SK-N-SH (cell line): ENCODE results near the gene NSUN4. TPM values are rescaled to one million over a fixed set of nuclear protein-coding genes. Genes with fewer than 3 reads are reported as not detected.

ENCODE experiments used
- CTCF ChIA-PET: fragments of 300-600, 350-600 bp; formaldehyde crosslinking; extraction: SDS; loops from one replicate; lab custom pipeline; 2021; lab: Yijun Ruan, JAX
- POLR2A ChIA-PET: fragments of 350-600 bp; sonication (Branson Sonifier 250); formaldehyde crosslinking; extraction: SDS; loops from one replicate; lab custom pipeline; 2020; ENCODE audit warnings: antibody characterized with exemption, inconsistent platforms; lab: Yijun Ruan, JAX
- DNase-seq: peaks from one replicate; pipeline ENCODE4 v3.0.0; 2012
- H2AFZ ChIP-seq: fragments of 200-600 bp; sonication (generic); 2 replicates; pipeline ENCODE4 v1.8.1; 2016; ENCODE audit warnings: antibody characterized with exemption, mild to moderate bottlenecking, low read depth
- H3F3A ChIP-seq: fragments of 200-600 bp; sonication (generic); replicated peaks from 2 replicates; pipeline ENCODE3; 2016; ENCODE audit warnings: antibody characterized with exemption, mild to moderate bottlenecking; ENCODE audit not compliant: insufficient read depth
- H3K27ac ChIP-seq, 2 experiments: fragments of 200-500 bp in 1 of 2; fragments of 200-600 bp in 1 of 2; sonication (Bioruptor generic) in 1 of 2; sonication (generic), shearing (Covaris generic) in 1 of 2; 2 replicates each; pipeline versions ENCODE4 v1.5.1 to v1.6.1; 2014 to 2016; ENCODE audit warnings: low read depth in 2 of 2, inconsistent platforms in 1 of 2, low read length in 1 of 2, mild to moderate bottlenecking in 1 of 2, mixed read lengths in 1 of 2
- H3K27me3 ChIP-seq: fragments of 200-600 bp; sonication (generic), shearing (Covaris generic); 2 replicates; pipeline ENCODE4 v1.6.1; 2016; ENCODE audit warnings: mixed run types; ENCODE audit not compliant: insufficient read depth
- H3K36me3 ChIP-seq, 2 experiments: fragments of 200-500 bp in 1 of 2; fragments of 200-600 bp in 1 of 2; sonication (Bioruptor generic) in 1 of 2; sonication (generic) in 1 of 2; replicated peaks in 1 of 2; 2 replicates each; pipeline versions ENCODE3 to v1.5.1; 2014 to 2016; ENCODE audit warnings: low read length in 1 of 2, mild to moderate bottlenecking in 1 of 2; ENCODE audit not compliant: insufficient read depth in 2 of 2, control insufficient read depth in 1 of 2
- H3K4me1 ChIP-seq, 2 experiments: fragments of 200-500 bp in 1 of 2; fragments of 200-600 bp in 1 of 2; sonication (Bioruptor generic) in 1 of 2; sonication (generic), shearing (Covaris generic) in 1 of 2; 2 replicates each; pipeline versions ENCODE4 v1.5.1 to v1.6.1; 2014 to 2016; ENCODE audit warnings: low read depth in 1 of 2, low read length in 1 of 2, mixed run types in 1 of 2; ENCODE audit not compliant: insufficient read depth in 2 of 2, control insufficient read depth in 1 of 2
- H3K4me2 ChIP-seq: fragments of 200-600 bp; sonication (generic), shearing (Covaris generic); 2 replicates; pipeline ENCODE4 v1.6.1; 2017; ENCODE audit warnings: mixed run types
- H3K4me3 ChIP-seq, 2 experiments: fragments of 200-500 bp in 1 of 2; fragments of 200-600 bp in 1 of 2; sonication (Bioruptor generic) in 1 of 2; sonication (generic), shearing (Covaris generic) in 1 of 2; 2 replicates each; pipeline versions ENCODE4 v1.5.1 to v1.8.1; 2014 to 2016; ENCODE audit warnings: low read depth in 2 of 2, inconsistent platforms in 1 of 2, low read length in 1 of 2, mild to moderate bottlenecking in 1 of 2, mixed read lengths in 1 of 2, moderate library complexity in 1 of 2
- H3K79me2 ChIP-seq: fragments of 200-600 bp; sonication (generic); 2 replicates; pipeline ENCODE4 v1.8.1; 2017; ENCODE audit warnings: mild to moderate bottlenecking; ENCODE audit not compliant: insufficient read depth
- H3K9ac ChIP-seq: fragments of 200-600 bp; sonication (generic); 2 replicates; pipeline ENCODE4 v1.6.1; 2017; ENCODE audit warnings: mixed run types
- H3K9me2 ChIP-seq: fragments of 200-600 bp; sonication (generic); 2 replicates; pipeline ENCODE4 v1.6.1; 2017; ENCODE audit warnings: mixed run types
- H3K9me3 ChIP-seq: fragments of 200-600 bp; sonication (generic); 2 replicates; pipeline ENCODE4 v1.6.1; 2017; ENCODE audit warnings: mixed run types, mild to moderate bottlenecking, moderate library complexity
- H4K20me1 ChIP-seq: fragments of 200-600 bp; sonication (generic); 2 replicates; pipeline ENCODE4 v1.6.1; 2017; ENCODE audit warnings: mild to moderate bottlenecking, mixed run types; ENCODE audit not compliant: insufficient read depth
- CTCF ChIP-seq: fragments of 200-600 bp; sonication (generic); IDR thresholded peaks from 2 replicates; pipeline ENCODE4 v1.6.1; 2017; ENCODE audit warnings: antibody characterized with exemption, mild to moderate bottlenecking, moderate library complexity
- FOXJ3 ChIP-seq: sonication (generic); formaldehyde crosslinking; IDR thresholded peaks from 2 replicates; pipeline ENCODE4 v1.5.1; 2020; ENCODE audit warnings: mild to moderate bottlenecking, missing genetic modification reagents
- GABPA ChIP-seq: IDR thresholded peaks from 2 replicates; pipeline ENCODE4 v1.4.0; 2012; ENCODE audit warnings: low read depth, mild to moderate bottlenecking
- GATA2 ChIP-seq: sonication (generic); formaldehyde crosslinking; IDR thresholded peaks from 2 replicates; pipeline ENCODE4 v1.5.0; 2020; ENCODE audit warnings: mild to moderate bottlenecking, missing genetic modification reagents
- JUND ChIP-seq: IDR thresholded peaks from 2 replicates; pipeline ENCODE4 v1.4.0; 2012
- MAX ChIP-seq: IDR thresholded peaks from 2 replicates; pipeline ENCODE4 v1.4.0; 2012; ENCODE audit warnings: low read depth
- MEF2A ChIP-seq: IDR thresholded peaks from 2 replicates; pipeline ENCODE4 v1.4.0; 2012; ENCODE audit warnings: low read depth, borderline replicate concordance
- PBX3 ChIP-seq: IDR thresholded peaks from 2 replicates; pipeline ENCODE4; 2012
- RAD21 ChIP-seq: IDR thresholded peaks from 2 replicates; pipeline ENCODE4 v1.6.1; 2012; ENCODE audit warnings: mild to moderate bottlenecking, low read length
- USF2 ChIP-seq: fragments of 150-350 bp; IDR thresholded peaks from 2 replicates; pipeline ENCODE4 v1.6.1; 2017; ENCODE audit warnings: antibody characterized with exemption, low read length, low read depth, borderline replicate concordance
- YY1 ChIP-seq: IDR thresholded peaks from 2 replicates; pipeline ENCODE4 v1.4.0; 2012; ENCODE audit warnings: low read depth, mild to moderate bottlenecking
- ZBTB33 ChIP-seq: IDR thresholded peaks from 2 replicates; pipeline ENCODE4 v1.4.0; 2012; ENCODE audit warnings: low read depth, borderline replicate concordance
- WGBS: methylation state at CpG from one replicate; pipeline ENCODE4 v1.1.6; 2017; ENCODE audit warnings: low lambda C conversion rate; 5-methylcytosine and 5-hydroxymethylcytosine counted together
- polyA plus RNA-seq, 3 experiments: library from polyadenylated mRNA; depleted of rRNA; stranded (reverse); fragments of >200 nt; gene quantifications; 2 replicates each; pipeline ENCODE4 v1.2.3, GENCODE V29; 2012

NSUN4 gene
- polyA plus RNA-seq, 1 of the 3 experiments (the other 2 are of a cell fraction): 14.7 TPM

- no peak overlapping the region for H3K9ac ChIP-seq
- H2AFZ ChIP-seq: no peak overlapping the region
- H3K36me3 ChIP-seq: peaks cover 40 to 51% of the 10 kb centered on the region in 2 experiments
- H3K79me2 ChIP-seq: no peaks in the 10 kb centered on the region
- H4K20me1 ChIP-seq: no peaks in the 10 kb centered on the region
- TF ChIP-seq YY1 (no peak), RAD21 (no peak), ZBTB33 (no peak), GATA2 (no peak), PBX3 (no peak), CTCF (no peak), MAX (no peak), FOXJ3 (CRISPR knock-in tag) (no peak), JUND (no peak), MEF2A (no peak)
- H3K4me1 ChIP-seq: no peaks in the 10 kb centered on the region
- no peaks in the 10 kb centered on the region for H3K27me3 ChIP-seq
- 87% methylated on average over 3 of the region's 3 CpGs for WGBS
- no peak overlapping the region for H3K4me2 ChIP-seq
- H3K27ac ChIP-seq: no peak overlapping the region
- POLR2A ChIA-PET: interaction anchor here (0.6 kb wide), 1 partner anchor 72 kb away, joined by 3 read pairs; no protein-coding TSS in a partner anchor
- DNase-seq: no peak
- H3K9me2 ChIP-seq: no peaks in the 10 kb centered on the region
- no peak overlapping the region for H3K4me3 ChIP-seq
- no peaks in the 10 kb centered on the region for H3K9me3 ChIP-seq
- peaks cover 10% of the 10 kb centered on the region for H3F3A ChIP-seq
- CTCF ChIA-PET: interaction anchor here (1.0 to 4.4 kb wide), 3 partner anchors 8 to 29 kb away, joined by 4 to 14 read pairs (median 5); no protein-coding TSS in a partner anchor
Observed at GRCh38 chr1:46362158-46362557, 21.6 kb downstream of the NSUN4 start.

- H3K9me3 ChIP-seq: no peaks in the 10 kb centered on the region
- WGBS: 97% methylated on average over 5 of the region's 5 CpGs
- CTCF ChIA-PET: interaction anchor here (4.4 kb wide), 1 partner anchor 16 kb away, joined by 14 read pairs; no protein-coding TSS in a partner anchor
- TF ChIP-seq USF2 (no peak), RAD21 (no peak), GABPA (no peak), FOXJ3 (CRISPR knock-in tag) (no peak), GATA2 (no peak)
- TF ChIP-seq, all 33 proteins: peak for 0
- no peaks in the 10 kb centered on the region for H4K20me1 ChIP-seq
- no peaks in the 10 kb centered on the region for H3K27me3 ChIP-seq
- H2AFZ ChIP-seq: no peak overlapping the region
- H3K9me2 ChIP-seq: no peaks in the 10 kb centered on the region
- H3K36me3 ChIP-seq: peaks cover 35 to 53% of the 10 kb centered on the region in 2 experiments
- H3K4me1 ChIP-seq: no peaks in the 10 kb centered on the region
- no peaks in the 10 kb centered on the region for H3K79me2 ChIP-seq
- no peak overlapping the region for H3K9ac ChIP-seq
- H3K27ac ChIP-seq: no peak overlapping the region
- no peak overlapping the region for H3K4me3 ChIP-seq
- H3K4me2 ChIP-seq: no peak overlapping the region
- DNase-seq: no peak
- POLR2A ChIA-PET: no interaction called here
- peaks cover 13% of the 10 kb centered on the region for H3F3A ChIP-seq
Observed at GRCh38 chr1:46363121-46363520, 22.5 kb downstream of the NSUN4 start.
